Skin epidermis (tissue), 12 donors: Measurements from ENCODE around the gene UBE2E1.

ENCODE experiments used
- H3K27ac ChIP-seq, 21 experiments: fragments of 200-600 bp; sonication (generic) in 11 of 21; one replicate each; pipeline ENCODE4 v1.5.0; 2020; ENCODE audit warnings: mild to moderate bottlenecking in 3 of 21, inconsistent platforms in 2 of 21, moderate library complexity in 2 of 21
- H3K4me3 ChIP-seq, 7 experiments: fragments of 200-600 bp; sonication (generic) in 2 of 7; one replicate each; pipeline ENCODE4 v1.5.0; 2020; ENCODE audit warnings: inconsistent platforms in 2 of 7, mild to moderate bottlenecking in 2 of 7, moderate library complexity in 1 of 7

UBE2E1 gene

GRCh38 chr3:23931597-23931996 lies 125.8 kb downstream of the UBE2E1 start:
- Histone ChIP-seq H3K27ac (no peak overlapping the region), H3K4me3 (no peak overlapping the region)

- Histone ChIP-seq H3K4me3 (no peak overlapping the region), H3K27ac (no peak overlapping the region)
These were observed 126.8 kb downstream of the UBE2E1 start for GRCh38 chr3:23932571-23932970.

- no peak overlapping the region for H3K4me3 ChIP-seq
These were observed 128.5 kb downstream of the UBE2E1 start for GRCh38 chr3:23934253-23934652.

GRCh38 chr3:23937296-23937695 lies 131.5 kb downstream of the UBE2E1 start:
- no peak overlapping the region for H3K27ac ChIP-seq
- no peak overlapping the region for H3K4me3 ChIP-seq

More at GRCh38 chr3:23934253-23934652, 128.5 kb downstream of the UBE2E1 start:
- no peak overlapping the region for H3K27ac ChIP-seq

GRCh38 chr3:23938688-23939087 lies 132.9 kb downstream of the UBE2E1 start:
- no peak overlapping the region for H3K27ac ChIP-seq

GRCh38 chr3:23940775-23941174 lies 135.0 kb downstream of the UBE2E1 start:
- Histone ChIP-seq H3K4me3 (no peak overlapping the region), H3K27ac (no peak overlapping the region)

More at GRCh38 chr3:23938688-23939087, 132.9 kb downstream of the UBE2E1 start:
- no peak overlapping the region for H3K4me3 ChIP-seq
